ENCODE measurements around the gene DDX55. TPM values are rescaled to one million over a fixed set of nuclear protein-coding genes. Genes with fewer than 3 reads are reported as not detected.
A peak's percentile ranks its signal among the peaks of the same experiment; 100 is the strongest.

Gene DDX55
- polyA plus RNA-seq, 1 of the 3 experiments (the other 2 are of a cell fraction): 25.8 TPM

GRCh38 chr12:123657211-123657610, 55.3 kb downstream of the DDX55 start:
- H3K36me3 ChIP-seq (replicated peaks in 1 of 2; ENCODE audit: control insufficient read depth in 1 of 2, insufficient read depth in 2 of 2, low read length in 1 of 2): peaks cover 35 to 47% of the 10 kb centered on the region in 2 experiments
- no peak overlapping the region for H3K4me3 ChIP-seq (ENCODE audit: low read depth in 2 of 2, low read length in 1 of 2)
- no peak for DNase-seq
- no peaks in the 10 kb centered on the region for H3K9me2 ChIP-seq
- H3K9ac ChIP-seq: no peak overlapping the region
- H2AFZ ChIP-seq (ENCODE audit: low read depth): no peak overlapping the region
- H3K79me2 ChIP-seq (ENCODE audit: insufficient read depth): no peaks in the 10 kb centered on the region
- TF ChIP-seq SIN3A (IDR thresholded peaks at IDR 0.05; ENCODE audit: borderline replicate concordance, low read depth, low read length) (no peak), RCOR1 (IDR thresholded peaks at IDR 0.05; ENCODE audit: low read length) (no peak), NRF1 (IDR thresholded peaks at IDR 0.05; ENCODE audit: low read depth, low read length) (no peak), FOXJ3 (CRISPR knock-in tag; IDR thresholded peaks at IDR 0.05) (no peak), ELF1 (IDR thresholded peaks at IDR 0.05) (no peak), FOSL2 (IDR thresholded peaks at IDR 0.05; ENCODE audit: borderline replicate concordance, low read depth) (no peak), MXI1 (IDR thresholded peaks at IDR 0.05; ENCODE audit: low read depth, low read length) (no peak), GATA2 (CRISPR knock-in tag; IDR thresholded peaks at IDR 0.05) (no peak), TCF12 (IDR thresholded peaks at IDR 0.05) (no peak), EP300 (IDR thresholded peaks at IDR 0.05; ENCODE audit: borderline replicate concordance in 1 of 2, low read depth in 1 of 2, low read length in 1 of 2) (no peak), JUND (IDR thresholded peaks at IDR 0.05) (no peak), SMC3 (IDR thresholded peaks at IDR 0.05; ENCODE audit: low read depth, low read length) (no peak)
- TF ChIP-seq, protein P1, sequence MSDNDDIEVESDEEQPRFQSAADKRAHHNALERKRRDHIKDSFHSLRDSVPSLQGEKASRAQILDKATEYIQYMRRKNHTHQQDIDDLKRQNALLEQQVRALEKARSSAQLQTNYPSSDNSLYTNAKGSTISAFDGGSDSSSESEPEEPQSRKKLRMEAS (IDR thresholded peaks at IDR 0.05; ENCODE audit: low read depth): no peak
- H4K20me1 ChIP-seq (ENCODE audit: insufficient read depth): no peaks in the 10 kb centered on the region
- H3F3A ChIP-seq (replicated peaks; ENCODE audit: insufficient read depth): peaks cover 30% of the 10 kb centered on the region
- H3K9me3 ChIP-seq: no peaks in the 10 kb centered on the region
- peaks cover 0 to 12% of the 10 kb centered on the region in 2 experiments; a peak in 1 of 4 replicates for H3K4me1 ChIP-seq (ENCODE audit: control insufficient read depth in 1 of 2, insufficient read depth in 2 of 2, low read depth in 1 of 2, low read length in 1 of 2)
- CTCF ChIA-PET: interaction anchor here (0.6 to 1.6 kb wide), 3 partner anchors 14 to 317 kb away, joined by 3 to 4 read pairs (median 3); partner anchors contain the start of gene TCTN2
- POLR2A ChIA-PET: no interaction called here
- WGBS (ENCODE audit: low lambda C conversion rate): 95% methylated on average over 9 of the region's 9 CpGs
- H3K4me2 ChIP-seq: no peak overlapping the region
- no peaks in the 10 kb centered on the region for H3K27me3 ChIP-seq (ENCODE audit: insufficient read depth)
- H3K27ac ChIP-seq (ENCODE audit: low read depth in 2 of 2, low read length in 1 of 2): no peak overlapping the region

GRCh38 chr12:123659996-123660727, 58.3 kb downstream of the DDX55 start:
- 44% methylated on average over 5 of the region's 5 CpGs for WGBS (ENCODE audit: low lambda C conversion rate)
- no peak for DNase-seq
- H3K4me2 ChIP-seq: peak overlapping the region; percentile 42
- peak overlapping the region; percentile 55 to 81; a peak in 3 of 4 replicates for H3K27ac ChIP-seq (ENCODE audit: low read depth in 2 of 2, low read length in 1 of 2)
- H3K79me2 ChIP-seq (ENCODE audit: insufficient read depth): no peaks in the 10 kb centered on the region
- H3K27me3 ChIP-seq (ENCODE audit: insufficient read depth): no peaks in the 10 kb centered on the region
- H3K9me2 ChIP-seq: no peaks in the 10 kb centered on the region
- no peaks in the 10 kb centered on the region for H4K20me1 ChIP-seq (ENCODE audit: insufficient read depth)
- POLR2A ChIA-PET: no interaction called here
- peaks cover 21 to 57% of the 10 kb centered on the region in 2 experiments for H3K36me3 ChIP-seq (replicated peaks in 1 of 2; ENCODE audit: control insufficient read depth in 1 of 2, insufficient read depth in 2 of 2, low read length in 1 of 2)
- peaks cover 38% of the 10 kb centered on the region for H3F3A ChIP-seq (replicated peaks; ENCODE audit: insufficient read depth)
- peaks cover 0 to 12% of the 10 kb centered on the region in 2 experiments; a peak in 1 of 4 replicates for H3K4me1 ChIP-seq (ENCODE audit: control insufficient read depth in 1 of 2, insufficient read depth in 2 of 2, low read depth in 1 of 2, low read length in 1 of 2)
- peak overlapping the region; percentile 43; the same call in 1 of the 2 replicates for H3K9ac ChIP-seq
- no peaks in the 10 kb centered on the region for H3K9me3 ChIP-seq
- peak overlapping the region; percentile 25 for H2AFZ ChIP-seq (ENCODE audit: low read depth)
- CTCF ChIA-PET: interaction anchor here (1.3 kb wide), 1 partner anchor 79 kb away, joined by 4 read pairs; no protein-coding TSS in a partner anchor
- peak overlapping the region in 1 of 2 experiments; percentile 30; a peak in 1 of 4 replicates for H3K4me3 ChIP-seq (ENCODE audit: low read depth in 2 of 2, low read length in 1 of 2)
- TF ChIP-seq MEF2A (IDR thresholded peaks at IDR 0.05; ENCODE audit: borderline replicate concordance, low read depth) (peak; percentile 65; the same call in 1 of the 2 replicates), NFIC (IDR thresholded peaks at IDR 0.05; ENCODE audit: borderline replicate concordance) (no peak), USF2 (IDR thresholded peaks at IDR 0.05; ENCODE audit: borderline replicate concordance, low read depth, low read length) (no peak), TEAD4 (IDR thresholded peaks at IDR 0.05; ENCODE audit: borderline replicate concordance, insufficient read depth) (0 out of 2 replicates have a peak, but pooled peaks have one; percentile 29), FOSL2 (IDR thresholded peaks at IDR 0.05; ENCODE audit: borderline replicate concordance, low read depth) (peak; percentile 90), RAD21 (IDR thresholded peaks at IDR 0.05; ENCODE audit: low read length) (no peak), POLR2AphosphoS5 (IDR thresholded peaks at IDR 0.05; ENCODE audit: low read depth, low read length) (no peak), JUND (IDR thresholded peaks at IDR 0.05) (peak; percentile 86), EZH2phosphoT487 (IDR thresholded peaks at IDR 0.05; ENCODE audit: borderline replicate concordance, low read depth) (no peak), SMC3 (IDR thresholded peaks at IDR 0.05; ENCODE audit: low read depth, low read length) (no peak), PBX3 (IDR thresholded peaks at IDR 0.05) (peak; percentile 95), YY1 (IDR thresholded peaks at IDR 0.05; ENCODE audit: low read depth) (no peak), EP300 (IDR thresholded peaks at IDR 0.05; ENCODE audit: borderline replicate concordance in 1 of 2, low read depth in 1 of 2, low read length in 1 of 2) (peak in 1 of 2 experiments; percentile 35; a peak in 1 of 4 replicates), TCF12 (IDR thresholded peaks at IDR 0.05) (peak; percentile 62)
- TF ChIP-seq, protein P2, sequence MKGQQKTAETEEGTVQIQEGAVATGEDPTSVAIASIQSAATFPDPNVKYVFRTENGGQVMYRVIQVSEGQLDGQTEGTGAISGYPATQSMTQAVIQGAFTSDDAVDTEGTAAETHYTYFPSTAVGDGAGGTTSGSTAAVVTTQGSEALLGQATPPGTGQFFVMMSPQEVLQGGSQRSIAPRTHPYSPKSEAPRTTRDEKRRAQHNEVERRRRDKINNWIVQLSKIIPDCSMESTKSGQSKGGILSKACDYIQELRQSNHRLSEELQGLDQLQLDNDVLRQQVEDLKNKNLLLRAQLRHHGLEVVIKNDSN (IDR thresholded peaks at IDR 0.05; ENCODE audit: borderline replicate concordance, low read depth): no peak

Data from SK-N-SH (cell line).